SK-N-MC (cell line): ENCODE measurements around the gene YDJC.

Experiments
- EZH2 ChIP-seq: fragments of 200-600 bp; sonication (generic); IDR thresholded peaks from one replicate; pipeline ENCODE4 v1.6.1; 2017; ENCODE audit warnings: antibody characterized with exemption
- POLR2AphosphoS5 ChIP-seq: IDR thresholded peaks from 2 replicates; pipeline ENCODE4 v1.6.1; 2012; ENCODE audit warnings: mild to moderate bottlenecking, low read depth, low read length, borderline replicate concordance

DNA sequence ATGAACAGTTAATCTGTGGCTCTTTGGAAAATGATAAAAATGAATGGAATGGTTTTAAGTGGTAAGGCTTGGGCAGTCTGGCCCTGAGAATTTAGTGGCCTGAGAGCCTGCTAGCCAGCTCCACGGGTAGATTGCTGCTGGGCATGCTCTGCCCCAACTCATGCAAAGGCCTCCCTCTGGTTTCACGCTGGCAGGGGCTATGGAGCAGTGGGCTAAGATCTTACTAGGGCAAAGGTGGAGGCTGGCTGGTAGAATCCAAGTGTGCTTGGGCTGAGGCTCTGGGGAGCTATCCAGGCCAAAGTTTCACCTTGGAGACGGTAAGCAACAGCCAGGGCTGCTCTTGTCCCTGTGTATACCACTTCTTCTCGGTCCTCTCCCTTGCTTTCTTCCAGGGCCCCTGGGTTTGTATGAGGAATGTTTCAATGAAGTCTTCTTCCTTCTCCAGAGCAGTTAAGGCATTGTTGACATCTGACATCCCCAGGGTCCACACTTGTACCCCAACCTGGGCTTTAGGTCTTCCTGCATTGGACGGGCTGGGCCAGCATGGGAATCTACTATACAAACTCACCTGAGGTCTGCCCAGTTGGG, 34.9 kb downstream of the YDJC start:
- TF ChIP-seq POLR2AphosphoS5 (no peak), EZH2 (no peak)
